H1 (cell line): ENCODE measurements around the gene DARS2. TPM values are rescaled to one million over a fixed set of nuclear protein-coding genes. Genes with fewer than 3 reads are reported as not detected.

ENCODE experiments used
- ASH2L ChIP-seq: fragments of 200-600, 300-600 bp; sonication (generic); IDR thresholded peaks from one replicate; pipeline ENCODE4 v1.7.1; 2017; ENCODE audit warnings: low read length
- CHD1 ChIP-seq: IDR thresholded peaks from 2 replicates; pipeline ENCODE4 v1.6.1; 2012; ENCODE audit warnings: low read depth, low read length, improper control_type of control experiment
- HDAC6 ChIP-seq: IDR thresholded peaks from one replicate; pipeline ENCODE4 v1.7.1; 2012; ENCODE audit warnings: low read depth, mild to moderate bottlenecking, inconsistent platforms, low read length, moderate library complexity
- MAFK ChIP-seq: IDR thresholded peaks from 2 replicates; pipeline ENCODE4 v1.6.1; 2012; ENCODE audit warnings: low read depth, mild to moderate bottlenecking, improper control_type of control experiment, low read length
- polyA plus RNA-seq, 7 experiments: library from polyadenylated mRNA; depleted of rRNA in 3 of 7; stranded (reverse) in 5 of 7; unstranded in 2 of 7; fragments of >200 nt in 5 of 7; fragments of 200-250 nt in 2 of 7; gene quantifications; 1 replicate in 5 of 7; 2 replicates in 1 of 7; 4 replicates in 1 of 7; pipeline versions ENCODE4 v1.2.1 to v1.2.3, GENCODE V29; 2011 to 2013; ENCODE audit warnings: missing spikeins in 2 of 7, mixed read lengths in 2 of 7
- total RNA-seq: library from RNA; stranded (reverse); fragmentation: NEBNext Ultra II Directional; extraction: Animal tissue kit (Norgen Biotek cat#: 25700); gene quantifications from 2 replicates; pipeline ENCODE4 v1.2.1, GENCODE V29; 2021

DARS2 gene
- total and polyA plus RNA-seq, 2 of the 8 experiments (the other 6 are each of a cell fraction or from before 2014, with no cell fraction given): 21.0 to 35.2 TPM

GRCh38 chr1:173894189-173894588, 69.7 kb downstream of the DARS2 start (continued):
- TF ChIP-seq CHD1: no peak
- TF ChIP-seq ASH2L: no peak
- no peak for TF ChIP-seq HDAC6
- TF ChIP-seq MAFK: no peak
